Stomach (tissue), 4 donors: Measurements from ENCODE around the gene SLC35F6.

Experiments used
- POLR2A ChIP-seq, 4 donors: fragments of 450-650 bp; IDR thresholded peaks; one replicate each; pipeline ENCODE4 v1.6.1; 2016; ENCODE audit warnings: antibody characterized with exemption in 4 of 4, control low read depth in 2 of 4, mild to moderate bottlenecking in 1 of 4, moderate library complexity in 1 of 4
- TF ChIP-seq, protein P1 (sequence below), 7 experiments: fragments of 450-650 bp in 4 of 7; fragments of 200-600 bp in 3 of 7; sonication (generic) in 3 of 7; IDR thresholded peaks; one replicate each; pipeline ENCODE4 v1.5.1; 2016 to 2019; ENCODE audit warnings: antibody characterized with exemption in 7 of 7, control low read depth in 2 of 7, mild to moderate bottlenecking in 1 of 7

DNA sequence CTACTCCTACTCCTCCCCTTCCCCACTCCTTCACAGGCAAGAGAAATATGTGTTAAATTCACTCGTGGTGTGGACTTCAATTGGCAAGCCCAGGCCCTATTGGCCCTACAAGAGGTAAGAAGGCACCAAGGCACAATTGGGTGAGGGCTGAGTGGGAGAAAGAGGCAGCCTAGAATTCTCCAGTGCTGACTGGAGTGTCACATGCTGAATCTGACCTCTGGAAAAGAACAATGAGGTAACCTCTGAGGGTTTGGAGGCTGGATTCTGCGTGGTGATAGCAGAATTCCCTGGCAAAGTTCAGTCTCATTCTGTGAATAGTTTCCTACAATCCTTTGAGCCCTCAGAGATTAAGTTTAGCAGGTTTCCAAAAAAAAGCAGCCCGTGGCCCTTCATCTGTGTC, 28.6 kb downstream of the SLC35F6 start:
- no peak for TF ChIP-seq POLR2A (IDR thresholded peaks at IDR 0.05)
- TF ChIP-seq, protein P1, sequence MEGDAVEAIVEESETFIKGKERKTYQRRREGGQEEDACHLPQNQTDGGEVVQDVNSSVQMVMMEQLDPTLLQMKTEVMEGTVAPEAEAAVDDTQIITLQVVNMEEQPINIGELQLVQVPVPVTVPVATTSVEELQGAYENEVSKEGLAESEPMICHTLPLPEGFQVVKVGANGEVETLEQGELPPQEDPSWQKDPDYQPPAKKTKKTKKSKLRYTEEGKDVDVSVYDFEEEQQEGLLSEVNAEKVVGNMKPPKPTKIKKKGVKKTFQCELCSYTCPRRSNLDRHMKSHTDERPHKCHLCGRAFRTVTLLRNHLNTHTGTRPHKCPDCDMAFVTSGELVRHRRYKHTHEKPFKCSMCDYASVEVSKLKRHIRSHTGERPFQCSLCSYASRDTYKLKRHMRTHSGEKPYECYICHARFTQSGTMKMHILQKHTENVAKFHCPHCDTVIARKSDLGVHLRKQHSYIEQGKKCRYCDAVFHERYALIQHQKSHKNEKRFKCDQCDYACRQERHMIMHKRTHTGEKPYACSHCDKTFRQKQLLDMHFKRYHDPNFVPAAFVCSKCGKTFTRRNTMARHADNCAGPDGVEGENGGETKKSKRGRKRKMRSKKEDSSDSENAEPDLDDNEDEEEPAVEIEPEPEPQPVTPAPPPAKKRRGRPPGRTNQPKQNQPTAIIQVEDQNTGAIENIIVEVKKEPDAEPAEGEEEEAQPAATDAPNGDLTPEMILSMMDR (IDR thresholded peaks at IDR 0.05), result no peak
